HFFc6 (cell line): ENCODE measurements around the gene ANKRD22. TPM values are rescaled to one million over a fixed set of nuclear protein-coding genes. Genes with fewer than 3 reads are reported as not detected.

Experiments
- DNase-seq: peaks from one replicate; pipeline ENCODE4 v3.0.0-alpha.2; 2018
- H3K27ac Mint-ChIP-seq: 2 replicates; pipeline ENCODE4 v1.8.0; 2020; ENCODE audit warnings: mild to moderate bottlenecking, mixed read lengths
- H3K27me3 Mint-ChIP-seq: 2 replicates; pipeline ENCODE4 v1.8.0; 2021; ENCODE audit warnings: mild to moderate bottlenecking, moderate library complexity, mixed read lengths; ENCODE audit not compliant: insufficient read depth
- H3K36me3 Mint-ChIP-seq: 2 replicates; pipeline ENCODE4 v1.8.0; 2021; ENCODE audit warnings: low read depth, mixed read lengths
- H3K4me1 Mint-ChIP-seq: 2 replicates; pipeline ENCODE4 v1.8.0; 2020; ENCODE audit warnings: low read depth, mixed read lengths
- H3K4me3 Mint-ChIP-seq: 2 replicates; pipeline ENCODE4 v1.8.0; 2020; ENCODE audit warnings: mild to moderate bottlenecking, moderate library complexity, mixed read lengths
- H3K9me3 Mint-ChIP-seq: 2 replicates; pipeline ENCODE4 v1.8.0; 2020; ENCODE audit warnings: mild to moderate bottlenecking, mixed read lengths
- CTCF ChIP-seq: fragments of 200-600 bp; sonication (generic); IDR thresholded peaks from 2 replicates; pipeline ENCODE4 v1.5.0; 2021; ENCODE audit warnings: antibody characterized with exemption, mild to moderate bottlenecking
- total RNA-seq, 6 experiments: library from RNA; stranded (reverse); fragmentation: NEBNext Ultra II Directional; extraction: Animal tissue kit (Norgen Biotek cat#: 25700); gene quantifications; 2 replicates in 1 of 6; 3 replicates in 5 of 6; pipeline ENCODE4 v1.2.3, GENCODE V29; 2021

Gene ANKRD22
- total RNA-seq, 6 experiments from 2014 or later: not detected

- TF ChIP-seq CTCF: no peak
- DNase-seq: no peak
- H3K27ac Mint-ChIP-seq: no peak overlapping the region
- peaks cover 8% of the 10 kb centered on the region for H3K27me3 Mint-ChIP-seq
- no peaks in the 10 kb centered on the region for H3K36me3 Mint-ChIP-seq
- H3K9me3 Mint-ChIP-seq: no peaks in the 10 kb centered on the region
- no peak overlapping the region for H3K4me3 Mint-ChIP-seq
- H3K4me1 Mint-ChIP-seq: peaks cover 9% of the 10 kb centered on the region
These were observed 9.4 kb upstream of the ANKRD22 start for GRCh38 chr10:88861036-88861435.

- no peaks in the 10 kb centered on the region for H3K9me3 Mint-ChIP-seq
These were observed 6.8 kb upstream of the ANKRD22 start for GRCh38 chr10:88858491-88858890.

GRCh38 chr10:88857831-88858230 is 6.2 kb upstream of the ANKRD22 start:
- Mint-ChIP-seq H3K36me3 (no peaks in the 10 kb centered on the region), H3K27ac (no peak overlapping the region), H3K9me3 (no peaks in the 10 kb centered on the region), H3K27me3 (peaks cover 6% of the 10 kb centered on the region), H3K4me1 (peaks cover 14% of the 10 kb centered on the region), H3K4me3 (no peak overlapping the region)
- DNase-seq: no peak
- no peak for TF ChIP-seq CTCF

More at GRCh38 chr10:88858491-88858890, 6.8 kb upstream of the ANKRD22 start:
- Mint-ChIP-seq H3K4me3 (no peak overlapping the region), H3K27me3 (peaks cover 6% of the 10 kb centered on the region), H3K36me3 (no peaks in the 10 kb centered on the region), H3K27ac (no peak overlapping the region), H3K4me1 (peaks cover 10% of the 10 kb centered on the region)
- DNase-seq: no peak
- TF ChIP-seq CTCF: no peak

GRCh38 chr10:88854684-88855083 is 3.0 kb upstream of the ANKRD22 start:
- Mint-ChIP-seq H3K27ac (no peak overlapping the region), H3K36me3 (no peaks in the 10 kb centered on the region), H3K4me1 (peaks cover 24% of the 10 kb centered on the region), H3K4me3 (no peak overlapping the region), H3K27me3 (no peaks in the 10 kb centered on the region; the same call in none of the 2 replicates), H3K9me3 (no peaks in the 10 kb centered on the region)
- no peak for TF ChIP-seq CTCF
- no peak for DNase-seq

GRCh38 chr10:88853155-88853881 is 1.7 kb upstream of the ANKRD22 start:
- Mint-ChIP-seq H3K27me3 (no peaks in the 10 kb centered on the region; the same call in none of the 2 replicates), H3K36me3 (no peaks in the 10 kb centered on the region), H3K27ac (no peak overlapping the region), H3K4me1 (peaks cover 28% of the 10 kb centered on the region), H3K9me3 (no peaks in the 10 kb centered on the region), H3K4me3 (no peak overlapping the region)
- TF ChIP-seq CTCF: no peak
- no peak for DNase-seq
